Endodermal cell (in vitro differentiated cells): ENCODE results near the gene CXCL17. TPM values are rescaled to one million over a fixed set of nuclear protein-coding genes. Genes with fewer than 3 reads are reported as not detected.

ENCODE experiments used
- DNase-seq: peaks from one replicate; pipeline ENCODE4 v3.0.0-alpha.2; 2017
- H3K27ac ChIP-seq: 2 replicates; pipeline ENCODE4 v1.5.1; 2013; ENCODE audit warnings: mild to moderate bottlenecking, low read depth, low read length, moderate library complexity
- H3K27me3 ChIP-seq: 2 replicates; pipeline ENCODE4 v1.6.1; 2013; ENCODE audit warnings: mild to moderate bottlenecking, low read length, moderate library complexity; ENCODE audit not compliant: insufficient read depth, control insufficient read depth, poor library complexity, severe bottlenecking
- H3K36me3 ChIP-seq: 2 replicates; pipeline ENCODE4 v1.7.0; 2013; ENCODE audit warnings: mild to moderate bottlenecking, low read length, moderate library complexity; ENCODE audit not compliant: control insufficient read depth, insufficient read depth
- H3K4me1 ChIP-seq: one replicate; pipeline ENCODE4 v1.7.0; 2013; ENCODE audit warnings: low read length; ENCODE audit not compliant: control insufficient read depth, insufficient read depth
- H3K4me3 ChIP-seq: 2 replicates; pipeline ENCODE4 v1.5.1; 2013; ENCODE audit warnings: mild to moderate bottlenecking, low read length, moderate library complexity
- H3K9ac ChIP-seq: 2 replicates; pipeline ENCODE4 v1.6.1; 2013; ENCODE audit warnings: mild to moderate bottlenecking, low read length, moderate library complexity; ENCODE audit not compliant: poor library complexity, severe bottlenecking; ENCODE audit errors: extremely low read depth
- H3K9me3 ChIP-seq: 2 replicates; pipeline ENCODE4 v1.6.1; 2013; ENCODE audit warnings: mild to moderate bottlenecking, low read length, moderate library complexity; ENCODE audit not compliant: control insufficient read depth
- H3K27ac Mint-ChIP-seq: 2 replicates; pipeline ENCODE4 v1.8.0; 2020; ENCODE audit warnings: mixed read lengths
- H3K27me3 Mint-ChIP-seq: 2 replicates; pipeline ENCODE4 v1.8.0; 2021; ENCODE audit warnings: mild to moderate bottlenecking, mixed read lengths; ENCODE audit not compliant: insufficient read depth
- H3K36me3 Mint-ChIP-seq: 2 replicates; pipeline ENCODE4 v1.8.0; 2020; ENCODE audit warnings: low read depth, mixed read lengths
- H3K4me1 Mint-ChIP-seq: 2 replicates; pipeline ENCODE4 v1.8.0; 2020; ENCODE audit warnings: mixed read lengths
- H3K4me3 Mint-ChIP-seq: 2 replicates; pipeline ENCODE4 v1.8.0; 2020; ENCODE audit warnings: mild to moderate bottlenecking, moderate library complexity, mixed read lengths
- H3K9me3 Mint-ChIP-seq: 2 replicates; pipeline ENCODE4 v1.8.0; 2020; ENCODE audit warnings: mild to moderate bottlenecking, mixed read lengths
- CTCF ChIP-seq: fragments of 200-600 bp; sonication (generic); conservative IDR thresholded peaks from 2 replicates; pipeline ENCODE4 v1.5.0; 2021; ENCODE audit warnings: antibody characterized with exemption, mild to moderate bottlenecking
- WGBS, 2 experiments: methylation state at CpG; one replicate each; pipeline versions ENCODE4 v1.1.5 to v1.1.7; 2013; ENCODE audit warnings: missing lambda C conversion rate in 2 of 2, mixed read lengths in 1 of 2; ENCODE audit not compliant: insufficient coverage in 1 of 2, insufficient read length in 1 of 2; 5-methylcytosine and 5-hydroxymethylcytosine counted together
- total RNA-seq, 2 donors: library from RNA; stranded (reverse); fragmentation: NEBNext Ultra II Directional in 1 of 2; extraction: Animal tissue kit (Norgen Biotek cat#: 25700) in 1 of 2; gene quantifications; 2 replicates in 1 of 2; 3 replicates in 1 of 2; pipeline ENCODE4 v1.2.1, GENCODE V29; 2021

The CXCL17 gene
- total RNA-seq, 2 donors from 2014 or later, result 0.37 TPM; not detected in 1

GRCh38 chr19:42421591-42422031, 21.1 kb downstream of the CXCL17 start:
- H3K27me3 Mint-ChIP-seq, result peaks cover 88% of the 10 kb centered on the region
- DNase-seq, result no peak
- 87 to 97% methylated on average over 7 to 9 of the region's 9 CpGs for WGBS, 2 experiments
- no peaks in the 10 kb centered on the region for H3K4me1 ChIP-seq
- no peak overlapping the region for H3K9ac ChIP-seq
- TF ChIP-seq CTCF, result no peak
- peaks cover 7% of the 10 kb centered on the region for H3K9me3 Mint-ChIP-seq
- H3K36me3 ChIP-seq, result no peaks in the 10 kb centered on the region
- H3K27me3 ChIP-seq, result peaks cover 26% of the 10 kb centered on the region
- no peak overlapping the region for H3K4me3 Mint-ChIP-seq
- no peaks in the 10 kb centered on the region for H3K9me3 ChIP-seq
- H3K36me3 Mint-ChIP-seq, result peaks cover 3% of the 10 kb centered on the region
- H3K4me1 Mint-ChIP-seq, result peaks cover 3% of the 10 kb centered on the region
- no peak overlapping the region for H3K4me3 ChIP-seq
- H3K27ac Mint-ChIP-seq, result no peak overlapping the region
- no peak overlapping the region for H3K27ac ChIP-seq

GRCh38 chr19:42421101-42421500, 21.6 kb downstream of the CXCL17 start:
- Histone ChIP-seq H3K9me3 (no peaks in the 10 kb centered on the region), H3K36me3 (no peaks in the 10 kb centered on the region), H3K4me1 (no peaks in the 10 kb centered on the region), H3K9ac (no peak overlapping the region), H3K27me3 (peaks cover 26% of the 10 kb centered on the region), H3K27ac (no peak overlapping the region), H3K4me3 (no peak overlapping the region)
- H3K4me1 Mint-ChIP-seq, result peaks cover 3% of the 10 kb centered on the region
- peaks cover 7% of the 10 kb centered on the region for H3K9me3 Mint-ChIP-seq
- peaks cover 88% of the 10 kb centered on the region for H3K27me3 Mint-ChIP-seq
- DNase-seq, result no peak
- H3K4me3 Mint-ChIP-seq, result no peak overlapping the region
- 90 to 96% methylated on average over 3 to 4 of the region's 4 CpGs for WGBS, 2 experiments
- no peak overlapping the region for H3K27ac Mint-ChIP-seq
- no peak for TF ChIP-seq CTCF
- peaks cover 3% of the 10 kb centered on the region for H3K36me3 Mint-ChIP-seq

- Mint-ChIP-seq H3K4me1 (peaks cover 3% of the 10 kb centered on the region), H3K4me3 (no peak overlapping the region), H3K27ac (no peak overlapping the region), H3K9me3 (peaks cover 7% of the 10 kb centered on the region), H3K36me3 (peaks cover 3% of the 10 kb centered on the region), H3K27me3 (peaks cover 91% of the 10 kb centered on the region)
- Histone ChIP-seq H3K9me3 (no peaks in the 10 kb centered on the region), H3K27me3 (peaks cover 26% of the 10 kb centered on the region), H3K27ac (no peak overlapping the region), H3K4me1 (no peaks in the 10 kb centered on the region), H3K36me3 (no peaks in the 10 kb centered on the region), H3K9ac (no peak overlapping the region), H3K4me3 (no peak overlapping the region)
- DNase-seq, result peak; percentile 81
- peak; percentile 90 for TF ChIP-seq CTCF
- 52 to 65% methylated on average over 3 to 8 of the region's 10 CpGs for WGBS, 2 experiments
Observed at GRCh38 chr19:42420055-42420544, 22.6 kb downstream of the CXCL17 start.
